Thyroid gland (tissue), 4 donors: ENCODE data around the gene ZNF672.

ENCODE experiments used
- POLR2A ChIP-seq, 2 donors: fragments of 450-650 bp; IDR thresholded peaks; one replicate each; pipeline ENCODE4 v1.6.1; 2017; ENCODE audit warnings: antibody characterized with exemption in 2 of 2, mild to moderate bottlenecking in 2 of 2, moderate library complexity in 1 of 2
- TF ChIP-seq, protein P1 (sequence below), 6 experiments: fragments of 200-600 bp in 3 of 6; fragments of 450-650 bp in 3 of 6; sonication (generic) in 3 of 6; IDR thresholded peaks; one replicate each; pipeline ENCODE4 v1.5.1; 2016 to 2019; ENCODE audit warnings: antibody characterized with exemption in 6 of 6, mild to moderate bottlenecking in 2 of 6, inconsistent platforms in 1 of 6, moderate library complexity in 1 of 6

DNA sequence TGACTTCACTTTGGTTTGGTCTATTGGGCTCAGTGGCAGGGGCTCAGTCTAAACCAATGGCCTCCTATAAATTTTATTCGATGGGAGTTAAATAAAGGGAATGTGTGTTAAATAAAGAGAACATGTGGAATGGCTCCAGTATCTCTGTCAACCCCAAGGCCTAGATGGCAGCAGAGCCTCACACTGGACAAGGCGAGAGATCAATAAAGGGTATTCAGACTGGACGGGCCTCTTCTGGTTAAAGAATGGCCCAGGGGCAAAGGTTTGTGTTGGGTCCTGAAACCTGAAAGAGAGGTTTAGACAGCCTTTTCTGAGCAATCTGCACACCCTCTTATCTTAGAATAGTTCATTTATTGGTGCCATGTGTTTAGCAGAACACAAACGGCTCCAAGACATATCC is 47.0 kb upstream of the ZNF672 start:
- TF ChIP-seq, protein P1, sequence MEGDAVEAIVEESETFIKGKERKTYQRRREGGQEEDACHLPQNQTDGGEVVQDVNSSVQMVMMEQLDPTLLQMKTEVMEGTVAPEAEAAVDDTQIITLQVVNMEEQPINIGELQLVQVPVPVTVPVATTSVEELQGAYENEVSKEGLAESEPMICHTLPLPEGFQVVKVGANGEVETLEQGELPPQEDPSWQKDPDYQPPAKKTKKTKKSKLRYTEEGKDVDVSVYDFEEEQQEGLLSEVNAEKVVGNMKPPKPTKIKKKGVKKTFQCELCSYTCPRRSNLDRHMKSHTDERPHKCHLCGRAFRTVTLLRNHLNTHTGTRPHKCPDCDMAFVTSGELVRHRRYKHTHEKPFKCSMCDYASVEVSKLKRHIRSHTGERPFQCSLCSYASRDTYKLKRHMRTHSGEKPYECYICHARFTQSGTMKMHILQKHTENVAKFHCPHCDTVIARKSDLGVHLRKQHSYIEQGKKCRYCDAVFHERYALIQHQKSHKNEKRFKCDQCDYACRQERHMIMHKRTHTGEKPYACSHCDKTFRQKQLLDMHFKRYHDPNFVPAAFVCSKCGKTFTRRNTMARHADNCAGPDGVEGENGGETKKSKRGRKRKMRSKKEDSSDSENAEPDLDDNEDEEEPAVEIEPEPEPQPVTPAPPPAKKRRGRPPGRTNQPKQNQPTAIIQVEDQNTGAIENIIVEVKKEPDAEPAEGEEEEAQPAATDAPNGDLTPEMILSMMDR (IDR thresholded peaks at IDR 0.05), result no peak
- TF ChIP-seq POLR2A (IDR thresholded peaks at IDR 0.05), result no peak
